Peyer's patch (tissue), 4 donors: ENCODE results near the gene ENPP7. TPM values are rescaled to one million over a fixed set of nuclear protein-coding genes. Genes with fewer than 3 reads are reported as not detected.
"Not testable (repeated sequence)": the region's sequence is repeated elsewhere in the genome, so short reads cannot be mapped to it uniquely, and the experiment has no call there.

Experiments used
- DNase-seq, 3 donors: peaks; one replicate each; pipeline ENCODE4 v3.0.0-alpha.2; 2017 to 2019
- H3K27ac ChIP-seq, 4 donors: fragments of 200-600 bp; sonication (generic); one replicate each; pipeline ENCODE4 v1.5.1; 2016 to 2019
- H3K27me3 ChIP-seq, 2 donors: fragments of 200-600 bp; sonication (generic); one replicate each; pipeline ENCODE4 v1.5.1; 2019
- H3K36me3 ChIP-seq, 3 donors: fragments of 200-600 bp; sonication (generic); one replicate each; pipeline ENCODE4 v1.5.1; 2016 to 2019
- H3K4me1 ChIP-seq, 4 donors: fragments of 200-600 bp; sonication (generic); one replicate each; pipeline ENCODE4 v1.5.1; 2016 to 2019
- H3K4me3 ChIP-seq, 4 donors: fragments of 200-600 bp; sonication (generic); 1 replicate in 3 of 4; 2 replicates in 1 of 4; pipeline ENCODE4 v1.5.1; 2016 to 2019; ENCODE audit warnings: mild to moderate bottlenecking in 1 of 4
- H3K9me3 ChIP-seq, 4 donors: fragments of 200-600 bp; sonication (generic); one replicate each; pipeline ENCODE4 v1.5.1; 2016 to 2019; ENCODE audit warnings: mild to moderate bottlenecking in 1 of 4
- CTCF ChIP-seq, 6 experiments: fragments of 450-650 bp in 4 of 6; fragments of 200-600 bp in 2 of 6; sonication (generic) in 1 of 6; IDR thresholded peaks; one replicate each; pipeline ENCODE4 v1.5.1; 2017 to 2019; ENCODE audit warnings: antibody characterized with exemption in 6 of 6, mild to moderate bottlenecking in 3 of 6, moderate library complexity in 1 of 6
- POLR2A ChIP-seq, 2 donors: fragments of 450-650 bp; IDR thresholded peaks; one replicate each; pipeline ENCODE4 v1.5.1; 2017; ENCODE audit warnings: antibody characterized with exemption in 2 of 2, mild to moderate bottlenecking in 2 of 2, moderate library complexity in 2 of 2
- total RNA-seq, 4 donors: library from RNA; depleted of rRNA; stranded (reverse); fragments of >200 nt; gene quantifications; one replicate each; pipeline ENCODE4 v1.1.0, GENCODE V29; 2016

Gene ENPP7
- total RNA-seq, 4 donors from 2014 or later = 17.2 to 27.3 (median 22.5) TPM; not detected in 1

DNA sequence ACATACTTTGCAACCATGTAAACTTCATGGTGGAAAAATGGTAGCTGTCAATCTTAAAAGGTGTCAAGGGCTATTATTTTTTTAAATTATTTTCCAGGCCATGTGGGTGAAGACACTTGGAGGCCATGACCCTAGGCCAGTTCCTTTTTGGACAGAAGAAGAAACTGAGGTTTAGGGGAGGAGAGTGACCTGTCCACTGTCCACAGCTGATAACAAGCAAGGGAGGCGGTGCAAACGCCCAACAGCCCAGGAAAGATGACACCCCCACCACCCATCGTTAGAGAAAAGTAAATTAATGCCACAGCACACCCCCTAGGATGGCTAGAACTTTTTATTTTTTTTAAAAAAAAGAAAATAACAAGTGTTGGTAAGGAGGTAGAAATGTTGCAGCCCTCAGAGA lies 19.2 kb downstream of the ENPP7 start:
- H3K27me3 ChIP-seq = peaks cover 0 to 35% of the 10 kb centered on the region in 2 donors
- no peaks in the 10 kb centered on the region for H3K36me3 ChIP-seq
- no peak overlapping the region for H3K4me3 ChIP-seq
- no peak overlapping the region for H3K27ac ChIP-seq
- peaks cover 0 to 13% (median 0%) of the 10 kb centered on the region in 4 donors for H3K4me1 ChIP-seq
- DNase-seq = no peak
- no peaks in the 10 kb centered on the region for H3K9me3 ChIP-seq
- no peak for TF ChIP-seq CTCF (IDR thresholded peaks at IDR 0.05)
- TF ChIP-seq POLR2A (IDR thresholded peaks at IDR 0.05) = no peak

- Histone ChIP-seq H3K27me3 (peaks cover 0 to 35% of the 10 kb centered on the region in 2 donors), H3K27ac (no peak overlapping the region), H3K4me3 (no peak overlapping the region), H3K36me3 (no peaks in the 10 kb centered on the region), H3K4me1 (peaks cover 0 to 13% (median 0%) of the 10 kb centered on the region in 4 donors), H3K9me3 (no peaks in the 10 kb centered on the region)
- no peak for DNase-seq
- TF ChIP-seq POLR2A (IDR thresholded peaks at IDR 0.05) = no peak
- TF ChIP-seq CTCF (IDR thresholded peaks at IDR 0.05) = no peak
These were observed 20.2 kb downstream of the ENPP7 start for GRCh38 chr17:79750650-79751545.

DNA sequence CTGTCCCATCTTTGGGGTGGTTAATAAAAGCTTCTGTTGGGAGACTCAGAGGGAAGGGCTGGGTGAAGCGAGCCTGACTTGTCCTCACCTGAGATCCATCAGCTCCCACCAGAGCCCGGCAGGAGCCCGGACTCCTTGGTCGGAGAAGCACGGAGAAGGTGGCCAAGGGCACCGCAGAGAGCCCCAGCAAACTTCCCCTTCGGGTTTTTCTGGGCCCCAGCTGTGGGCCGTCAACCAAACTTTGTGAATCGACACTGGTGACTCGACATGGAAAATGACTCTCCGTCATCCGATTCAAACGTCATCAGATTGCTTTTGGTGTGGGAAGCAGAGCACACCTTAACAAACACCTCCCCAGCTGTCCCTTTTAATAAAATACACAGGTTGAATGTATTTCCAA lies 21.4 kb downstream of the ENPP7 start:
- TF ChIP-seq CTCF (IDR thresholded peaks at IDR 0.05) = no peak
- H3K9me3 ChIP-seq = no peaks in the 10 kb centered on the region
- DNase-seq = no peak
- H3K27me3 ChIP-seq = peaks cover 0 to 26% of the 10 kb centered on the region in 2 donors
- no peak overlapping the region for H3K4me3 ChIP-seq
- no peak overlapping the region for H3K27ac ChIP-seq
- H3K4me1 ChIP-seq = peaks cover 0 to 13% (median 0%) of the 10 kb centered on the region in 4 donors
- H3K36me3 ChIP-seq = no peaks in the 10 kb centered on the region

DNA sequence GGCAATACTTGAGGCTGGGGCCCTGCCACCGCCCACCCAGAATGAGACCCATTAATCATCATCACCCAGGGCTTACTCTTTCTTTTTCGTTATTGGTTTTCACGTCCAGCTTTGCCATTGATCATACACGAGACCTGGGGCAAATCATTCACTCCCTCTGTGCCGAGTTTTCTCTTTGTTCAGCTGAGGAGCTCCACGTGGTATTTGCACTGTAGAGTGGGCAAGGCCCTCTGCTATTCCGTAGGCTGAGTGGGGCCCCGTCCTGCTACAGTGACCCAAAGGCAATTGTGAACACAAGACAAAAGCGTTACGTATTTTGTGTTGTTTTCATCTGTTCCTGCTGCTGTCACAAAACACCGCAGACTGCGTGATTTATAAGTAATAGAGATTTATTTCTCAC lies 23.6 kb downstream of the ENPP7 start:
- TF ChIP-seq POLR2A (IDR thresholded peaks at IDR 0.05) (no peak), CTCF (IDR thresholded peaks at IDR 0.05) (no peak)
- no peaks in the 10 kb centered on the region for H3K4me1 ChIP-seq
- H3K27me3 ChIP-seq = peaks cover 0 to 10% of the 10 kb centered on the region in 2 donors

GRCh38 chr17:79754903-79755302 lies 24.2 kb downstream of the ENPP7 start:
- H3K4me1 ChIP-seq, H3K27me3 ChIP-seq, H3K36me3 ChIP-seq, H3K9me3 ChIP-seq, H3K27ac ChIP-seq, H3K4me3 ChIP-seq: not testable (repeated sequence)
- DNase-seq = peak in 1 of 3 donors; percentile 10

More for the DNA sequence above, 23.6 kb downstream of the ENPP7 start:
- Histone ChIP-seq H3K4me3 (no peak overlapping the region), H3K9me3 (no peaks in the 10 kb centered on the region), H3K36me3 (no peaks in the 10 kb centered on the region), H3K27ac (no peak overlapping the region)
- peak in 1 of 3 donors; percentile 3 for DNase-seq

DNA sequence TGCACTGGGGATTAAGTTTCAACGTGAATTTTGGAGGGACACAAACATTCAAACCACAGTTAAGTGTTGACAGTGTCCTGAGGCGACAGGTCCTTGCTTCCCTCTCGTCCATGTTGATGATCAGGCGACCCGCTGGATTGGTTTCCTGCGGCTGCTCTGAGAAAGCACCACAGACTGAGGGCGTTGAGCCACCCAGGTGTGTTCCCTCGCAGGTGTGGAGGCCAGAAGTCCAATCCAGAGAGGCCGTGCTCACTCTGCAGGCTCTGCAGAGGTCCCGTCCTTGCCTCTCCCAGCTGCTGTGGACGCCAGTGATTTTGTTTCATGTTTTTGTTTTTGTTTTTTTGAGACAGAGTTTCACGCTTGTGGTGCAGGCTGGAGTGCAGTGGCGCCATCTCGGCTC lies 24.8 kb downstream of the ENPP7 start:
- H3K4me3 ChIP-seq = no peak overlapping the region
- peaks cover 0 to 4% of the 10 kb centered on the region in 2 donors for H3K27me3 ChIP-seq
- no peaks in the 10 kb centered on the region for H3K36me3 ChIP-seq
- no peak overlapping the region for H3K27ac ChIP-seq
- TF ChIP-seq CTCF (IDR thresholded peaks at IDR 0.05) = no peak
- no peak for TF ChIP-seq POLR2A (IDR thresholded peaks at IDR 0.05)
- peak in 1 of 3 donors; percentile 45 for DNase-seq
- no peaks in the 10 kb centered on the region for H3K4me1 ChIP-seq
- no peaks in the 10 kb centered on the region for H3K9me3 ChIP-seq
